CD1c-positive myeloid dendritic cell (primary cell): ENCODE data around the gene CRACR2B.

ENCODE experiments used
- DNase-seq: peaks from one replicate; pipeline ENCODE4 v3.0.0-alpha.2; 2016; ENCODE audit errors: extremely low spot score

CRACR2B gene

GRCh38 chr11:826836-827145 is 928 bp upstream of the CRACR2B start:
- DNase-seq: no peak

GRCh38 chr11:827146-827896 is 398 bp upstream of the CRACR2B start:
- no peak for DNase-seq

GRCh38 chr11:828506-829175 is 922 bp downstream of the CRACR2B start:
- no peak for DNase-seq

- peak; percentile 53 for DNase-seq
Observed at GRCh38 chr11:829176-829846, 1.6 kb downstream of the CRACR2B start.

- DNase-seq: no peak
Observed at GRCh38 chr11:829847-830294, 2.2 kb downstream of the CRACR2B start.

GRCh38 chr11:830295-831117 is 2.8 kb downstream of the CRACR2B start:
- DNase-seq: peak; percentile 58

- no peak for DNase-seq
Observed at GRCh38 chr11:831118-831864, 3.6 kb downstream of the CRACR2B start.

GRCh38 chr11:831961-832528 is 4.3 kb downstream of the CRACR2B start:
- no peak for DNase-seq

- DNase-seq: peak; percentile 80
Observed at GRCh38 chr11:832529-833113, 4.9 kb downstream of the CRACR2B start, which contains the start of gene CD151. TSS of gene CD151 (plus strand) at chr11:832952. CDS start at chr11:836070, 3,118 bp downstream.

GRCh38 chr11:833114-833791 is 5.5 kb downstream of the CRACR2B start:
- DNase-seq: peak; percentile 69

GRCh38 chr11:833849-834311 is 6.2 kb downstream of the CRACR2B start:
- no peak for DNase-seq

GRCh38 chr11:834371-835316 is 6.9 kb downstream of the CRACR2B start:
- DNase-seq: peak; percentile 57

GRCh38 chr11:836274-836673 is 8.6 kb downstream of the CRACR2B start:
- no peak for DNase-seq

- no peak for DNase-seq
Observed at GRCh38 chr11:836700-837099, 9.0 kb downstream of the CRACR2B start.

- no peak for DNase-seq
Observed at GRCh38 chr11:837189-837989, 9.7 kb downstream of the CRACR2B start.

GRCh38 chr11:837990-838307 is 10.2 kb downstream of the CRACR2B start:
- no peak for DNase-seq

- no peak for DNase-seq
Observed at GRCh38 chr11:838441-839279, 10.9 kb downstream of the CRACR2B start.
